HG03442 (cell line): ENCODE data around the gene CKMT1B.
"Not testable (repeated sequence)": the region's sequence is repeated elsewhere in the genome, so short reads cannot be mapped to it uniquely, and the experiment has no call there.

Source experiments
- ATAC-seq: cut with Tn5 transposase; IDR thresholded peaks from one replicate; pipeline ENCODE4 v1.9.1; 2021; ENCODE audit warnings: mild to moderate bottlenecking, moderate library complexity; ENCODE audit not compliant: unreplicated experiment

Gene CKMT1B

DNA sequence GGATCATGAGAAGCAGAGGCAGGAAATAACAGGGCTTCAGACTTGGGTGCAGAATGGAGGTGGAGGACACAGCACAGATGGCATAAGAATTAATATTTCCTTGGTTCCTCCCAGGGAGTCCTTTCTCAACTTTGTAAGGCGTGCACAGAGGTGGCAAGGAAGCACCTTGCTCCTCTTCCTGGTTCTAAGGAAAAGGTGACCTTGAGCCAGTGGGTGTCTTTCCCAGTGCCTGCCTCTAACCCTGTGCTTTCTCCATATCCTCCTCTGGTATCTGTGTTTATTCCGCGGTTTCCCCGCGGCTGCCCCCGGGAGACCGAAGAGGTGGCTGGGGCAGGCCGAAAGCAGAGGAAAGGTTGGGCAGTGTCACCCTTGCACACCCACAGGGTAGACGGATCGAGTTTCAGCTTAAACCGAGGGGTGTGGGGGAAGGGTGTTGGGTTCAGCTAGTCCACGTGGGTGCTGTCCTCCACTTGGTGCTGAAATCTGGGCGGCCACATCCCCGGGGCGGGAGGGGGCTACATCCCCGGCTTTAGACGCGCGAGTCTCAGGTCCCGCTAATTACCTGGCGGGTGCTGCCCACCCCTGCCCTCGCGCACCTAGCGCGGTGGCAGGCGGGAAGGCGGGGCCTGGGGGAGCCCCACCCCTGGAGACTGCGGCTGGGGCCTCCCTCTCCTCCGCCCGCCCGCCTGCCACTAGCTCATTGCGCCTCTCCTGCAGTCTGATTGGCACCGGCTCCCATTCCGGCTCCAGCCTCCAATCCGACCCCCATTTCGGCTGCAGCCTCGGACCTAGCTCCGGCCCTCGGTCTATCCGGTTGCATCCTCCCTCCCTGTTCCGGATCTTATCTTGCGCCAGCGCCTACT is at the start of gene CKMT1B:
TSS of gene CKMT1B (plus strand) at position 700 of the 863 bp plus-strand sequence. CDS start 192 bp downstream, outside the sequence.
- not testable (repeated sequence) for ATAC-seq

DNA sequence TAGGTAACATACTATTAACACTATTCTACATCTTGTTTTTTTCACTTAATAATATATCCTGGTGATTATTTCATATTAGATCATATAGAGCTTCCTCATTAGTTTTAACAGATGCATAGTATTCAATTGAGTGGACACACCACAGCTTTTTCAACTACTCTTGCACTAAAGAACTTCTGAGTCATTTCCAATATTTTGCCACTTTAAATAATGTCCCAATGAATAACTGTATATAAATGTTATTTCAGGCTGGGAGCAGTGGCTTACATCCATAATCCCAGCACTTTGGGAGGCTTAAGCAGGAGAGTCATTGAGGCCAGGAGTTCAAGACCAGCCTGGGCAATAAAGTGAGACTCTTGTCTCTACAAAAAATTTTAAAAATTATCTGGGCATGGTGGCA is 49.6 kb upstream of the CKMT1B start:
- no peak for ATAC-seq

DNA sequence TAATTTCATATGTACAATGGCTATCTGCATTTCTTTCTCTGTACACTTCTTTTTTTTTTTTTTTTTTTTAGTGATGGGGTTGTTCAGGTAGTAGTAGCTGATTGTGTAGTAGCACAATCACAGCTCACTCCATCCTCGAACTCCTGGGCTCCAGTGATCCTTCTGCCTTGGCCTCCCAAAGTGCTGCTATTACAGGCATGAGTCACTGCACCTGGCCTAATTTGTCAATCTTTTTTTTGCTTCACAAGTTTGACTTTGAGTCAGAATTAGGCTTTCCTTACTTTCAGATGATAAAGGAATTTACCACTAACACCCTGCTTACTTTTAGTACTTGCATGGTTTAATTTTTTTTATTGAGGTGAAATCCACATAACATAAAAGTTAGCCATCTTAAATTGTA is 48.4 kb upstream of the CKMT1B start:
- no peak for ATAC-seq

DNA sequence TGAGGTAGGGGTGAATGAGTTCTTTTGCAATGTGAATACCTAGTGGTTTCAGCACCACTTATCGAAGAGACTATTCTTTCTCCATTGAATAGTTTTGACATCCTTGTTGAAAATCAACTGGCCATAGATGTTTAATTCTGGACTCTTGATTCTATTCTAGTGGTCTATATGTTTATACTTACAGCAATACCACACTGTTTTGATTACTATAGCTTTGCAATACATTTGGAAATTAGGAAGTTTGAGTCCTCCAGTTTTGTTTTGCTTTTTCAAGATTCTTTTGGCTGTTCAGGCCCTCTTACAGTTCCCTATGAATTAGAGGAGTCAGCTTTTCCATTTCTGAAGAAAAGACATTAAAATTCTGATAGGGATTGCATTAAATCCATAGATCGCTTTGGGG is 46.3 kb upstream of the CKMT1B start:
- no peak for ATAC-seq

DNA sequence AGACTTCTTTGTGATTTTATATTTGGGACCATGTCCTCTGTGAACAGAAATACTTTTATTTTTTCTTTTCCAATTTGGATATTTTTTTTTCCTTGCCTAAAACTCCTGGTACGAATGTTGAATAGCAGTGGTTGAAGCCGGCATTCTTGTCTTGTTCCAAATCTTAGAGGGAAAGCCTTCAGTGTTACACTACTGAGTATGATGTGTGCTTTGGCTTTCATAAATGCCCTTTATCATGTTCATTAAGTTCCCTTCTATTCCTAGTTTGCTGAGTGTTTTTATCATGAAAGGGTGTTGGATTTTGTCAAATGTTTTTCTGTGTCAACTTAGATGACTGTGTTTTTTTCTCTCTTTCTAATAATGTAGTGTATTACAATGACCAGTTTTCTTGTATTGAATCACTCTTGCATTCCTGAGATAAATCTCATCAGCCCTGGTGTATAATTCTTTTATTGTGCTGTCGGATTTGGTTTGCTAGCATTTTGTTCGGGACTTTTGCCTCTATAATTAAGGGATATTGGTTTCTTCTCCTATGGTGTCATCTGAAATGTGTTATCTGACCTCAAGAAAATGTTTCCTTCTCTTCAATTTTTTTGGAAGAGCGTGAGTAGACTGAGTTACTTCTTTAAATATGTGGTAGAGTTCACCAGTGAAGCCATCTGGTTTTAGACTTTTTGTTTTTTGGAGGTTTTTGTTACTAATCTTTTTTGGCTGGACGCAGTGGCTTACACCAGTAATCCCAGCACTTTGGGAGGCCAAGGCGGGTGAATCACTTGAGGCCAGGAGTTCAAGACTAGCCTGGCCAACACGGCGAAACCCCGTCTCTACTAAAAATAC is 43.1 kb upstream of the CKMT1B start:
- ATAC-seq = no peak

DNA sequence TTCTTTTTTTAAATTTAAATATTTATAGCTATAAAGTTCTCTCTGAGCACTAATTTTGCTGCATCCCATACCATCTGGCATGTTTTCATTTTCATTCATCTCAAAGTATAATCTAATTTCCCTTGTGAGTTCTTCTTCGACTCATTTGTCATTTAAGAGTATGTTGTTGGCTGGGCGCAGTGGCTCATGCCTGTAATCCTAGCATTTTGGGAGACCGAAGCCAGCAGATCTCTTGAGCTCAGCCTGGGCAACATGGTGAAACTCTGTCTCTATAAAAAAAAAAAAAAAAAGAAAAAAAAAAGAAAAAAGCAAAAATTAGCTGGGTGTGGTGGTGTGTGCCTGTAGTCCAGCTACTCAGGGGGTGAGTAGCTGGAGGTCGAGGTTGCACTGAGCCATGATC is 41.6 kb upstream of the CKMT1B start:
- no peak for ATAC-seq

DNA sequence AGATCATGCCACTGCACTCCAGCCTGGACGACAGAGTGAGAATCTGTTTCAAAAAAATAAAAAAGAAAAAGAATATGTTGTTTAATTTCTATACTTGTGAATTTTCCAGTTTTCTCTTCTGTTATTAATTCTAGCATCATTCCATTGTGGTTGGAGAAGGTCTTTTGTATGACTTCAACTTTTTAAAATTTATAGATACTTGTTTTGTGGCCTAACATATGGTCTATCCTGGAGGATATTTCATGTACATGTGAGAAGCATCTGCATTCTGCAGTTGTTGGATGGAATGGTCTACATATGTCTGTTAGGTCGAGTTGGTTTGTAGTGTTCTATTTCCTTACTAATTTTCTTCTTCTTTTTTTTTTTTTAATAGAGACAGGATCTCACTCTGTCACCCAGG is 40.8 kb upstream of the CKMT1B start:
- no peak for ATAC-seq

DNA sequence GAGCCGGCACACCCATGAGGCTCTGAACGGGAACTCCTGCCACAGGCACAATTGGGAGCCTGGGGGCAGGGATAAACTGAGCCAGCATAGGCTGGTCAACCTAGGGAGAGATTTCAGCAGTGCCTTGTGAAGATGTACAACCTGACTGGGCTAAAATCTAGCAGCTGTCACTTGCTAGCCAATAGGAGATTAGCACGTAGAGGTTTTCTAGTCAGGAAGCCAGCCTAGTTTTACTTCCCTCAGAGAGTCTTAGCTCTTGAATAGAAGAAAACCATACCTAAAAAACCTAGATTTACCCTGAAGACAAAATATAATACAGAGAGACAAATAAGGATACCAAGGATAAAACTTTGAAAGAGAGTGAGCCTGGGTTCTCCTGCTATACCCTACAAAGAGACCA is 31.1 kb upstream of the CKMT1B start:
- not testable (repeated sequence) for ATAC-seq

DNA sequence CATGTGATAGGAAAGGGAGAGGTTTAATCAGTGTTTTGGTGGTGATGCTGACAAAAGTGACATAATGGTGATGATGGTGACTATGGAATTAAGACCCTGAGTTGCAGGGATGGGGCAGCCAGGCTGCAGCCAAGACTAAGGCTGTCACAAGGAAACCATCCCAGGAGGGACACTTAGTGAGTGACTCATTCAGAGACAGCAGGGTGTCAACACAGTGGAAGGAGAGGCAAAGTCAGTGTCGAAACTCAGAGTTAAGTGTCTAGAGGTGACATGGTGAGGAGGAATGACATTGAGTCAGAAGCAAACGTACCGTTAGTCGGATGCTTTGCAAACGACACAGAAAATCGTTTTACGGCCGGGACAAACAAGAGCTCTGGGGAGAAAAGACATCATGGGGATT is 30.0 kb upstream of the CKMT1B start:
- ATAC-seq = not testable (repeated sequence)

DNA sequence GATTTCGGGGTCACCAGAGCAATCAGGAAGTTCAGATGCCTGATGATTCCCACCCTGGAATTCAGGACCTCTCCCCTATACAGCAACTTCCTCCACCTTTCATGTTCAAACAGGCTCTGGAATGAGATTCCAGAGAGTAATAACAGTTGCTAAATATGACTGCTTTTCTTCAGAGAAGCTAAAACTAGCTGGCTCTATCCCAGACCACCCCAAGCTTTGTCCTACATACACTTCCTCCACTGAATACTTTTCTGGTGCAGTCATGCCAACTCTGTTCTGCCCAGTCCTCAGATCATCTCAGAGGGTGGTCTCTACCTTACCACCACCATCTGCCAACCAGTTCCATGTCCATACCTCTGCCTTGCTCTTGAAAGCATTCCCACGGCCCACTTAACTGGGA is 27.2 kb upstream of the CKMT1B start:
- ATAC-seq = not testable (repeated sequence)

DNA sequence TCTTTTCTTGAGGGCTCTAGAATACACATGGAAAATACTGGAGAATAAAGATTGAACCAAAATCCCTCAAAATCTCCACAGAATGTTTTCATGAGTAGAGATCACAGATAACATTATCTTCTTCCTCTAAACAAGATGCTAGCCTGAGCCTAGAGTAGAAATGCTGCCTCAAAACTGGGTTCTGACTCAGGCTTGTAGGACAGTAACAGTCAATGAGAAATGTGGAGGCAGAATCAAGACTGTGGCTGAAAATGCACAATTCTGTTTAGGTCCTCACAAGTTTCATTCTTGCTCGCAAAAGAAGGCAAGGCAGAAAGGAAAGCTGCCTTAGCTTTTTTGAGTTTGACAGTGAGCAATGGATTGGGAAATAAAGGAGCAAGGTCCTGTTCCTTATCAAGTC is 19.2 kb upstream of the CKMT1B start:
- ATAC-seq = not testable (repeated sequence)

DNA sequence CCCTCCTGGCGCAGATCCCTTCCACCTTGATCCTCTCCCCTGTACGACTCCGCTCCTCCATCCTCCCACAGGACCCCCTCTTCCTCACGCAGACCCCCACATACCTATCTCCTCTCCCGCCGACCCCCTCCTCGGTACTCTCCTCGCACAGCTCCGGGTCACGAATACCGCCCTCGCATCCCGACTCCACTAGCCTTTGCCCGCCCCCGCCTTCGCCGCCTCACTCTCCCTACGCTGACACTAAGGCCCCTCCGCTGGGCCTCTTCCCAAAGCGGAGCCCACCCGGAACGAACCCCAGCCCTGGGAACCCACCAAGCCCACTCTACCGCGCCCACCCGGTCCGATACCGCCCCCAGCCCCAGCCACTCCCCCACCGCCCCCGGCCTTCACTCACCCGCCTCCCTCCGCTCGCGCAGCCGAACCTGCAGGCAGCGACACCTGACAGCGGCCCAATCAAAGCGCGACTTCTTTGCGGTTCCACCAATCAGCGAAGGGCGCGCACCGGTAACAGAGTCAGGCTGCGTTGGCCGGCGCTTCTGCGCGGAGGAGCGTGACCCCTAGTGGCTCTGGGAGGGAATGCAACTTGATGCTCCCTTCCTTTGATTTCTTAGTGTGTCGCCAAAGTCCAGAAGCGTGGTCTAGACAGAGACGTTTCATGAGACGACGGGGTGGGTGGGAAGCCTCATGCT is 3.9 kb upstream of the CKMT1B start, which contains the start of gene PPIP5K1:
TSS of gene PPIP5K1 (minus strand) at position 431 of the 689 bp plus-strand sequence. CDS start 5,704 bp downstream, outside the sequence.
- peak; percentile 95 for ATAC-seq

DNA sequence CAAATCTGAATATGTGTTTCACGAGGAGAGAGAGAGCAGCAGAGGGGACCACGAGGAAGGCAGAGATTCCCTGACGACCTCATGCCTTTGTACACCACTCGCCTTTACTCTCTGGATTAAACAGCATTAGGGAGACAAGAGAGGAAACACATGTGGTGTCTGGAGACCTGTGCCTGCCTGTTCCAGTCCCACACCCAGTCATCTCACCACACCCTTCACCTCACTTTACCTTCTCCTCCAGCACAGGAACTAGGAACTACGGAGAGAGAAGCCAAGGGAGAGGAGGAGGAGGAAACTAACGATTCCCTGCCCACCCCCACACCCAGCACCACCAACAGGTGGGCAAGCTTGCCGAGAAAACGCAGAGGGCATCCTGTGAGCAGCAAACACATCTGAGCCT is 986 bp upstream of the CKMT1B start:
- not testable (repeated sequence) for ATAC-seq

DNA sequence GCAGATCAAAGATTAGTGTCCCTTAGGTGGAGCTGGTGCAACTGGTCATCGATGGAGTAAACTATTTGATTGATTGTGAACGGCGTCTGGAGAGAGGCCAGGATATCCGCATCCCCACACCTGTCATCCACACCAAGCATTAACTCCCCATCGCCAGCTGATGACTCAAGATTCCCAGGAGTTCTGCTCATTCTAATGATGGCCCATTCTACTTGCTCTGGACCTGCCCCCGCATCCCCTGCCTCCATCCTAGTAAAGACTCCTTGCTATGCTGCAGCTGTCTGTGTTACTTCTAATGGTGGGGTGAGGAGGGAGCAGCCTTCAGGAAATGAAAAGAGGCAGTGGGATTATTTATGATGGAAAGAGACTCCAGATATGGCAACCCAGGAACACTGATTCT is 5.3 kb downstream of the CKMT1B start:
- ATAC-seq = not testable (repeated sequence)

DNA sequence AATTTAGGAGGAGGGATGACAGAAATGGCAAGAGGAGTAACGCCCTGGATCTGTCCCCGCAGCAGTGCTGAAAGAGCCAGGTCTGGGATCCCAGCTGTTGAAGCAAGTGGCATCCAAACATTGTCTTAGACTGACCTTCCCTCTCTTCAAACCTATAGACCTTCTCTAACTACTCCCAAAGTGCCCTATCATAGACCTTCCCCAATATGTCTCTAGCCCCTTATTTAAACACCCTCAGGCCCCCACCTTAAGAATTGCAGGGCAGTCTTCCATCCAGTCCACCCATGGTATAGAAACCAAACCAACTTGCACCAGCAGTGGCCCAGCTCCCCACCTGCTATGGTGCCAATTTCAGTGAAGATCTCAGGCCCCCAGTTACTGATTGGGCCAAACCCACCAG is 6.4 kb downstream of the CKMT1B start:
- ATAC-seq = not testable (repeated sequence)

DNA sequence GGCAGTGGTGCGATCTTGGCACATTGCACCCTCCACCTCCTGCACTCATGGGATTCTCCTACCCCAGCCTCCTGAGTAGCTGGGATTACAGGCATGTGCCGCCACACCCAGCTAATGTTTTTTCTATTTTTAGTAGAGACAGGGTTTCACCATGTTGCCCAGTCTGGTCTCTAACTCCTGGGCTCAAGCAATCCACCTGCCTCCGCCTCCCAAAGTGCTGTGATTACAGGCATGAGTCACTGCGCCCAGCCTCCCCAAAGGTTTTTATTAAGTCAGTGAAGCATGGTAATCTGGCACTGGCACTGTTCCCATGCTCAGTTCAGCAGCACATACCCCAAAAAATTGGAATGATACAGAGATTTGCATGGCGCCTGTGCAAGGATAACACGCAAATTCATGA is 8.4 kb downstream of the CKMT1B start:
- not testable (repeated sequence) for ATAC-seq

DNA sequence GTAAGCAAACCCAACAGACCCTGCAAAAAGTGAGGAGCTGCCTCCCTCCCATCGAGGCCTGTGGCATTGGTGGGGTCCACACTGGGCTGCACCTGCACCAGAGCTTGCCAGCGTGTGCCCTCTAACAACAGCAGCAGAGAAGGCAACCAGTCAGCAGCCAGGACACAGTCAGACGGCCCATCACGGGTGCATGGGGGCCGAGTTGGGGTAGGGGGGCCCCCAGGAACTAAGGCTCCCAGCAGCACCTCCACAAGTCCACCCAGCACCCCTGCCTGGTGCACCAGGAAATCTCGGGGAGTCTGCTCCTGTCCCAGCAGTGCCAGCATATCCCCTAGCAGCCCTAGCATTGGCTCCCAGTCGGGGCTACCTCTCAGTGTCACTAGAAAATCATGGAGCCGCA is 23.9 kb downstream of the CKMT1B start:
- ATAC-seq = not testable (repeated sequence)

DNA sequence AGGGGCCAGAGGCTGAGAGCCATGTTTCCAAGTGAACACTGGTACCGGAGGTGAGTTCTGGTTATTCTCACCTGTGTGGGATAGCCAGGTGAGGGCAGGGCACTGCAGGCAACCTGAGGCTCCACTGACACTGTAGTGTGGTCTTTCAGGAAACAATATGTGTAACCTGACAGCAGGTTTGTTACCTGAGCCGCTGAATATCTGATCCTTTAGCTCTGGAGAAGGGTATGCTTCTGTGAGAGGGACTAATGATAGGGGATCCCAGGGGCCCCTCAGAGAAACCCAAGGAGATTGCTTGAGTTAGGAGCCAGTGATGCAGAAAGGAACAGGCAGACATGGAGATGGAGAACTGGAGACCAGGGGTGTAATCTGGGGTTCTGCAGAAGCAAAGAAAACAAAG is 24.9 kb downstream of the CKMT1B start, which contains the start of gene STRC:
TSS of gene STRC (minus strand) at position 101 of the 400 bp plus-strand sequence. CDS start at position 23, 78 bp downstream.
- ATAC-seq = not testable (repeated sequence)

DNA sequence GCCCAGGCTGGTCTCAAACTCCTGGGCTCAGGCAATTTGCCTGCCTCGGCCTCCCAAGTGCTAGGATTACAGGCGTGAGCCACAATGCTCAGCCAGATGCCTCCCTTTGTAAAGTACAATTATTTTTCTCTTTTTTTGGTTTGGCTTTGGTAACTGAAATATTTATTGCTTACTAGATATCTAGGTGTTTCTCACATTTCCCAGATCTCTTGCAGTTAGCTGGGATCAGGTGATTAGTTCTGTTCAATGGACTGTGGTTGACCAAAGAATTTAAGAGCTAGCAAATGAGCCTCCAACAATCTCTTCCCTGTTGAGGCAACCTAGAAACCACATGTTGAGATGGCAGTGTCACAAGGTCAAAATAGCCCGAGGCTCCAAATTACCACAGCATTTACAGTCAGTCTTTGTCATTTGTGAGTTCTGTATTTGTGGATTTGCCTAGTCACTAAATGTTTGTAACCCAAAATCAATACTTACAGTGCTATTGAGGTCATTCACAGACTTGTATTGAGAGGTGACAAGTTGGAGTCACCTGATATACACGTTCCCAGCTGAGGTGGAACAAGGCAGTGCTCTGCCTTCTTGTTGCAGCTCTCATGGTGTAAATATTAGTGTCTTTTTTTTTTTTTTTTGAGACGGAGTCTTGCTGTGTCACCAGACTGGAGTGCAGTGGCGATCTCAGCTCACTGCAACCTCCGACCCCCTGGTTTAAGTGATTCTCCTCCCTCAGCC is 28.4 kb downstream of the CKMT1B start:
- ATAC-seq = not testable (repeated sequence)

DNA sequence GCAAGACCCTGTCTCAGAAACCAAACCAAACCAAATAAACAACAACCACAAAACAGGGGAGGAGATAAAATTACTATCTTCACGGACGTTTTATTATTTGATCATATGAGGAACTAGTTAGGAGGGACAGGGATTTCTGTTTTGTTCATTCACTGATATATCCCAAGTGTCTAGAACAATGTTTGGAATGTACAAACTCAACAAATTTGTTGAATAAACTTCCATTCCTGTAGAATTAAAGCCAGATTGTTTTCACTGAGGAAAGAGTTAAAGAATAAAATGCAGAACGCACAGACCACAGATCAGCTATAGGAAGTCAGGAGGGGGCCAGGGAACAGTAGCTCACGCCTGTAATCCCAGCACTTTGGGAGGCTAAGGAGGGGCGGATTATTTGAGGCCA is 31.3 kb downstream of the CKMT1B start:
- no peak for ATAC-seq
